IPS-20b (cell line): ENCODE data around the gene NXPE3.

Source experiments
- H3K27ac ChIP-seq: one replicate; pipeline ENCODE4 v1.5.1; 2013; ENCODE audit warnings: low read length
- H3K27me3 ChIP-seq: 2 replicates; pipeline ENCODE4 v1.6.1; 2013; ENCODE audit warnings: mild to moderate bottlenecking, low read length, inconsistent platforms; ENCODE audit not compliant: insufficient read depth
- H3K36me3 ChIP-seq: 2 replicates; pipeline ENCODE4 v1.6.1; 2013; ENCODE audit warnings: low read depth, mild to moderate bottlenecking, inconsistent platforms, low read length, moderate library complexity; ENCODE audit not compliant: insufficient read depth
- H3K4me1 ChIP-seq: 2 replicates; pipeline ENCODE4 v1.6.1; 2013; ENCODE audit warnings: mild to moderate bottlenecking, control low read depth, inconsistent platforms, low read length, moderate library complexity; ENCODE audit not compliant: insufficient read depth
- H3K4me3 ChIP-seq: 2 replicates; pipeline ENCODE4 v1.5.1; 2013; ENCODE audit warnings: mild to moderate bottlenecking, low read length, inconsistent platforms
- H3K9ac ChIP-seq: 2 replicates; pipeline ENCODE4 v1.6.1; 2013; ENCODE audit warnings: low read depth, mild to moderate bottlenecking, inconsistent platforms, low read length, moderate library complexity
- H3K9me3 ChIP-seq: 2 replicates; pipeline ENCODE4 v1.6.1; 2013; ENCODE audit warnings: mild to moderate bottlenecking, low read depth, low read length, inconsistent platforms; ENCODE audit not compliant: insufficient read depth

The NXPE3 gene

DNA sequence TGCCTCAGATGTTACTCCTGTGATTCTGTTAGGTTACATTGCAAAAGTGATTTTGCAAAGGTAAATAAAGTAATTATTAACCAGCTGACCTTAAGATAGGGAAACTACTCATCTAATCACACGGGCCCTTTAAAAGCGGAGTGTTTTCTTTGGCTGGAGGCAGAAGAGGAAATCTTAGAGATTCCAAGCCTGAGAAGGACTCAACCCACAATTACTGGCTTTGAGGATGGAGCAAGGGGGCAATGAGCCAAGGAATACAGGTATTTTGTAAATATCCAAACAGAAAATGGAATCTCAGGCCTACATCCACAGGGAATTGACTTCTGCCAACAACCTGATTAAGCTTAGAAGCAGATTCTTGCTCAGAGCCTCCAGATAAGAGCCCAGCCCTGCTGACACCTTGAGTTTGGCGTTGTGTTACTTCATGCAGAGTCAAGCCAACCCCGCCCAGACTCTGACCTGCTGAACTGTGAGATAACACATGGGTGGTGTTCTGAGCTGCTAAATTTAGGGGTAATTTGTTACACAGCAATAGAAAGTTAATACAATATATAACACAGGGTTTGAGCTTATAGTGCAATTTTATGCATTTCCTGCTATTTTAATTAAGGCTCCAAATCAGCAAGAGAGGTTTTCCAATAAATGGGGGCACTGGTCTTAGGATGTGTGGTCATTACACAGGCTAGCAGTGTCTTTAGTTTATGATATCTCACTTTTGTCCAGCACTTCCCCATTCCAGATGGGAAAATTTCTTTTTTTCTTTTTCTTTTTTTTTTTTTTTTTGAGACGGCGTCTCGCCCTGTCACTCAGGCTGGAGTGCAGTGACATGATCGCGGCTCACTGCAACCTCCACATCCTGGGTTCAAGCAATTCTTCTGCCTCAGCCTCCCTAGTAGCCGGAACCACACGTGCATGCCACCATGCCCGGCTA, 89.8 kb downstream of the NXPE3 start:
- H3K36me3 ChIP-seq = no peaks in the 10 kb centered on the region
- H3K9ac ChIP-seq = no peak overlapping the region
- no peak overlapping the region for H3K4me3 ChIP-seq
- H3K9me3 ChIP-seq = no peaks in the 10 kb centered on the region
- no peak overlapping the region for H3K27ac ChIP-seq
- no peaks in the 10 kb centered on the region for H3K4me1 ChIP-seq
- H3K27me3 ChIP-seq = no peaks in the 10 kb centered on the region

- H3K9ac ChIP-seq = no peak overlapping the region
- H3K4me3 ChIP-seq = no peak overlapping the region
- H3K27me3 ChIP-seq = no peaks in the 10 kb centered on the region
- H3K27ac ChIP-seq = no peak overlapping the region
- no peaks in the 10 kb centered on the region for H3K9me3 ChIP-seq
- no peaks in the 10 kb centered on the region for H3K4me1 ChIP-seq
- H3K36me3 ChIP-seq = no peaks in the 10 kb centered on the region
These were observed 91.1 kb downstream of the NXPE3 start for GRCh38 chr3:101870138-101870537.

- no peak overlapping the region for H3K9ac ChIP-seq
- no peaks in the 10 kb centered on the region for H3K36me3 ChIP-seq
- no peaks in the 10 kb centered on the region for H3K4me1 ChIP-seq
- H3K4me3 ChIP-seq = no peak overlapping the region
- H3K9me3 ChIP-seq = no peaks in the 10 kb centered on the region
- H3K27me3 ChIP-seq = no peaks in the 10 kb centered on the region
- H3K27ac ChIP-seq = no peak overlapping the region
These were observed 94.6 kb downstream of the NXPE3 start for GRCh38 chr3:101873619-101874018.

GRCh38 chr3:101876142-101876541, 97.1 kb downstream of the NXPE3 start:
- no peaks in the 10 kb centered on the region for H3K4me1 ChIP-seq
- no peak overlapping the region for H3K9ac ChIP-seq
- no peak overlapping the region for H3K4me3 ChIP-seq
- no peaks in the 10 kb centered on the region for H3K9me3 ChIP-seq
- H3K36me3 ChIP-seq = no peaks in the 10 kb centered on the region
- H3K27ac ChIP-seq = no peak overlapping the region
- H3K27me3 ChIP-seq = no peaks in the 10 kb centered on the region
